Liver (tissue), 3 donors: ENCODE results near the gene IQCH.

Source experiments
- GABPA ChIP-seq, 2 donors: IDR thresholded peaks in 1 of 2; conservative IDR thresholded peaks in 1 of 2; 2 replicates each; pipeline ENCODE4 v1.6.1; 2016; ENCODE audit warnings: antibody characterized with exemption in 2 of 2, mild to moderate bottlenecking in 1 of 2, moderate library complexity in 1 of 2
- RAD21 ChIP-seq, 2 donors: IDR thresholded peaks; 2 replicates each; pipeline ENCODE4 v1.6.1; 2016; ENCODE audit warnings: antibody characterized with exemption in 2 of 2, mild to moderate bottlenecking in 2 of 2
- TAF1 ChIP-seq: conservative IDR thresholded peaks from 2 replicates; pipeline ENCODE4 v1.6.1; 2016; ENCODE audit warnings: antibody characterized with exemption, mild to moderate bottlenecking
- ZBTB33 ChIP-seq: IDR thresholded peaks from 2 replicates; pipeline ENCODE4 v1.6.1; 2016; ENCODE audit warnings: antibody characterized with exemption
- TF ChIP-seq, protein P1 (sequence below): IDR thresholded peaks from 2 replicates; pipeline ENCODE4 v1.6.1; 2016; ENCODE audit warnings: antibody characterized with exemption, mild to moderate bottlenecking
- TF ChIP-seq, protein P2 (sequence below): fragments of 150-350 bp; IDR thresholded peaks from 2 replicates; pipeline ENCODE4 v1.5.1; 2017; ENCODE audit warnings: improper control_type of control experiment, low read depth, low read length; ENCODE audit not compliant: missing input control
- TF ChIP-seq, protein P3 (sequence below): IDR thresholded peaks from 2 replicates; pipeline ENCODE4 v1.6.1; 2016; ENCODE audit warnings: antibody characterized with exemption
- donor health status: healthy.
- donor health status: healthy.

- TF ChIP-seq GABPA (IDR thresholded peaks at IDR 0.05 in 1 of 2, conservative IDR thresholded peaks at IDR 0.05 in 1 of 2) (no peak), ZBTB33 (no peak), RAD21 (IDR thresholded peaks at IDR 0.05) (no peak), TAF1 (no peak)
- TF ChIP-seq, protein P1, sequence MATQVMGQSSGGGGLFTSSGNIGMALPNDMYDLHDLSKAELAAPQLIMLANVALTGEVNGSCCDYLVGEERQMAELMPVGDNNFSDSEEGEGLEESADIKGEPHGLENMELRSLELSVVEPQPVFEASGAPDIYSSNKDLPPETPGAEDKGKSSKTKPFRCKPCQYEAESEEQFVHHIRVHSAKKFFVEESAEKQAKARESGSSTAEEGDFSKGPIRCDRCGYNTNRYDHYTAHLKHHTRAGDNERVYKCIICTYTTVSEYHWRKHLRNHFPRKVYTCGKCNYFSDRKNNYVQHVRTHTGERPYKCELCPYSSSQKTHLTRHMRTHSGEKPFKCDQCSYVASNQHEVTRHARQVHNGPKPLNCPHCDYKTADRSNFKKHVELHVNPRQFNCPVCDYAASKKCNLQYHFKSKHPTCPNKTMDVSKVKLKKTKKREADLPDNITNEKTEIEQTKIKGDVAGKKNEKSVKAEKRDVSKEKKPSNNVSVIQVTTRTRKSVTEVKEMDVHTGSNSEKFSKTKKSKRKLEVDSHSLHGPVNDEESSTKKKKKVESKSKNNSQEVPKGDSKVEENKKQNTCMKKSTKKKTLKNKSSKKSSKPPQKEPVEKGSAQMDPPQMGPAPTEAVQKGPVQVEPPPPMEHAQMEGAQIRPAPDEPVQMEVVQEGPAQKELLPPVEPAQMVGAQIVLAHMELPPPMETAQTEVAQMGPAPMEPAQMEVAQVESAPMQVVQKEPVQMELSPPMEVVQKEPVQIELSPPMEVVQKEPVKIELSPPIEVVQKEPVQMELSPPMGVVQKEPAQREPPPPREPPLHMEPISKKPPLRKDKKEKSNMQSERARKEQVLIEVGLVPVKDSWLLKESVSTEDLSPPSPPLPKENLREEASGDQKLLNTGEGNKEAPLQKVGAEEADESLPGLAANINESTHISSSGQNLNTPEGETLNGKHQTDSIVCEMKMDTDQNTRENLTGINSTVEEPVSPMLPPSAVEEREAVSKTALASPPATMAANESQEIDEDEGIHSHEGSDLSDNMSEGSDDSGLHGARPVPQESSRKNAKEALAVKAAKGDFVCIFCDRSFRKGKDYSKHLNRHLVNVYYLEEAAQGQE: no peak
- TF ChIP-seq, protein P2, sequence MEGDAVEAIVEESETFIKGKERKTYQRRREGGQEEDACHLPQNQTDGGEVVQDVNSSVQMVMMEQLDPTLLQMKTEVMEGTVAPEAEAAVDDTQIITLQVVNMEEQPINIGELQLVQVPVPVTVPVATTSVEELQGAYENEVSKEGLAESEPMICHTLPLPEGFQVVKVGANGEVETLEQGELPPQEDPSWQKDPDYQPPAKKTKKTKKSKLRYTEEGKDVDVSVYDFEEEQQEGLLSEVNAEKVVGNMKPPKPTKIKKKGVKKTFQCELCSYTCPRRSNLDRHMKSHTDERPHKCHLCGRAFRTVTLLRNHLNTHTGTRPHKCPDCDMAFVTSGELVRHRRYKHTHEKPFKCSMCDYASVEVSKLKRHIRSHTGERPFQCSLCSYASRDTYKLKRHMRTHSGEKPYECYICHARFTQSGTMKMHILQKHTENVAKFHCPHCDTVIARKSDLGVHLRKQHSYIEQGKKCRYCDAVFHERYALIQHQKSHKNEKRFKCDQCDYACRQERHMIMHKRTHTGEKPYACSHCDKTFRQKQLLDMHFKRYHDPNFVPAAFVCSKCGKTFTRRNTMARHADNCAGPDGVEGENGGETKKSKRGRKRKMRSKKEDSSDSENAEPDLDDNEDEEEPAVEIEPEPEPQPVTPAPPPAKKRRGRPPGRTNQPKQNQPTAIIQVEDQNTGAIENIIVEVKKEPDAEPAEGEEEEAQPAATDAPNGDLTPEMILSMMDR: no peak
- TF ChIP-seq, protein P3, sequence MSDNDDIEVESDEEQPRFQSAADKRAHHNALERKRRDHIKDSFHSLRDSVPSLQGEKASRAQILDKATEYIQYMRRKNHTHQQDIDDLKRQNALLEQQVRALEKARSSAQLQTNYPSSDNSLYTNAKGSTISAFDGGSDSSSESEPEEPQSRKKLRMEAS: no peak
Measured at GRCh38 chr15:67506775-67507747, 252.5 kb downstream of the IQCH start.
